ENCODE data around the gene WNK3.

WNK3 gene

GRCh38 chrX:54320067-54320466, 37.8 kb downstream of the WNK3 start:
- Histone ChIP-seq H3K27ac (ENCODE audit: low read depth, low read length, severe bottlenecking) (no peak overlapping the region), H3K36me3 (ENCODE audit: control insufficient read depth, insufficient read depth, low read length) (no peaks in the 10 kb centered on the region), H3K4me3 (ENCODE audit: extremely low read depth, insufficient read depth, low read length, poor library complexity, severe bottlenecking) (no peak overlapping the region), H3K9me3 (ENCODE audit: control insufficient read depth, low read length) (no peaks in the 10 kb centered on the region), H3K4me1 (ENCODE audit: control insufficient read depth, insufficient read depth, low read length, poor library complexity, severe bottlenecking) (no peaks in the 10 kb centered on the region)
- no CpG with 5 or more reads among the region's 1 CpG for WGBS, 2 experiments (ENCODE audit: insufficient coverage in 2 of 2)

- H3K9me3 ChIP-seq (ENCODE audit: control insufficient read depth, low read length) = no peaks in the 10 kb centered on the region
- no peak overlapping the region for H3K27ac ChIP-seq (ENCODE audit: low read depth, low read length, severe bottlenecking)
- H3K4me1 ChIP-seq (ENCODE audit: control insufficient read depth, insufficient read depth, low read length, poor library complexity, severe bottlenecking) = no peaks in the 10 kb centered on the region
- H3K36me3 ChIP-seq (ENCODE audit: control insufficient read depth, insufficient read depth, low read length) = peaks cover 2% of the 10 kb centered on the region
- WGBS, 2 experiments (ENCODE audit: insufficient coverage in 2 of 2) = no CpG with 5 or more reads among the region's 2 CpGs
- H3K4me3 ChIP-seq (ENCODE audit: extremely low read depth, insufficient read depth, low read length, poor library complexity, severe bottlenecking) = no peak overlapping the region
Measured at GRCh38 chrX:54306379-54306778, 51.5 kb downstream of the WNK3 start.

GRCh38 chrX:54301516-54301915, 56.3 kb downstream of the WNK3 start:
- 100% methylated on average over 1 of the region's 4 CpGs for WGBS, 2 experiments (ENCODE audit: insufficient coverage in 2 of 2)
- Histone ChIP-seq H3K4me3 (ENCODE audit: extremely low read depth, insufficient read depth, low read length, poor library complexity, severe bottlenecking) (no peak overlapping the region), H3K36me3 (ENCODE audit: control insufficient read depth, insufficient read depth, low read length) (peaks cover 3% of the 10 kb centered on the region), H3K9me3 (ENCODE audit: control insufficient read depth, low read length) (no peaks in the 10 kb centered on the region), H3K4me1 (ENCODE audit: control insufficient read depth, insufficient read depth, low read length, poor library complexity, severe bottlenecking) (no peaks in the 10 kb centered on the region), H3K27ac (ENCODE audit: low read depth, low read length, severe bottlenecking) (no peak overlapping the region)

- Histone ChIP-seq H3K4me1 (ENCODE audit: control insufficient read depth, insufficient read depth, low read length, poor library complexity, severe bottlenecking) (no peaks in the 10 kb centered on the region), H3K36me3 (ENCODE audit: control insufficient read depth, insufficient read depth, low read length) (peaks cover 15% of the 10 kb centered on the region), H3K9me3 (ENCODE audit: control insufficient read depth, low read length) (no peaks in the 10 kb centered on the region), H3K4me3 (ENCODE audit: extremely low read depth, insufficient read depth, low read length, poor library complexity, severe bottlenecking) (no peak overlapping the region), H3K27ac (ENCODE audit: low read depth, low read length, severe bottlenecking) (no peak overlapping the region)
- WGBS, 2 experiments (ENCODE audit: insufficient coverage in 2 of 2) = no CpG with 5 or more reads among the region's 2 CpGs
Measured at GRCh38 chrX:54294306-54294705, 63.5 kb downstream of the WNK3 start.

- WGBS, 2 experiments (ENCODE audit: insufficient coverage in 2 of 2) = 80% methylated on average over 1 of the region's 2 CpGs; no CpG with 5 or more reads in 1 of the 2 experiments
- peaks cover 15% of the 10 kb centered on the region for H3K36me3 ChIP-seq (ENCODE audit: control insufficient read depth, insufficient read depth, low read length)
Measured at GRCh38 chrX:54292755-54293154, 65.1 kb downstream of the WNK3 start.

GRCh38 chrX:54291758-54292157, 66.1 kb downstream of the WNK3 start:
- H3K9me3 ChIP-seq (ENCODE audit: control insufficient read depth, low read length) = no peaks in the 10 kb centered on the region
- peaks cover 15% of the 10 kb centered on the region for H3K36me3 ChIP-seq (ENCODE audit: control insufficient read depth, insufficient read depth, low read length)

More at GRCh38 chrX:54292755-54293154, 65.1 kb downstream of the WNK3 start:
- Histone ChIP-seq H3K4me3 (ENCODE audit: extremely low read depth, insufficient read depth, low read length, poor library complexity, severe bottlenecking) (no peak overlapping the region), H3K4me1 (ENCODE audit: control insufficient read depth, insufficient read depth, low read length, poor library complexity, severe bottlenecking) (no peaks in the 10 kb centered on the region), H3K27ac (ENCODE audit: low read depth, low read length, severe bottlenecking) (no peak overlapping the region), H3K9me3 (ENCODE audit: control insufficient read depth, low read length) (no peaks in the 10 kb centered on the region)

GRCh38 chrX:54288968-54289367, 68.9 kb downstream of the WNK3 start:
- Histone ChIP-seq H3K36me3 (ENCODE audit: control insufficient read depth, insufficient read depth, low read length) (peaks cover 8% of the 10 kb centered on the region), H3K4me1 (ENCODE audit: control insufficient read depth, insufficient read depth, low read length, poor library complexity, severe bottlenecking) (no peaks in the 10 kb centered on the region), H3K9me3 (ENCODE audit: control insufficient read depth, low read length) (no peaks in the 10 kb centered on the region), H3K4me3 (ENCODE audit: extremely low read depth, insufficient read depth, low read length, poor library complexity, severe bottlenecking) (no peak overlapping the region), H3K27ac (ENCODE audit: low read depth, low read length, severe bottlenecking) (no peak overlapping the region)
- WGBS, 2 experiments (ENCODE audit: insufficient coverage in 2 of 2) = 80 to 100% methylated on average over 1 of the region's 2 CpGs

More at GRCh38 chrX:54291758-54292157, 66.1 kb downstream of the WNK3 start:
- WGBS, 2 experiments (ENCODE audit: insufficient coverage in 2 of 2) = no CpG with 5 or more reads among the region's 2 CpGs
- no peaks in the 10 kb centered on the region for H3K4me1 ChIP-seq (ENCODE audit: control insufficient read depth, insufficient read depth, low read length, poor library complexity, severe bottlenecking)
- H3K27ac ChIP-seq (ENCODE audit: low read depth, low read length, severe bottlenecking) = no peak overlapping the region
- no peak overlapping the region for H3K4me3 ChIP-seq (ENCODE audit: extremely low read depth, insufficient read depth, low read length, poor library complexity, severe bottlenecking)

GRCh38 chrX:54288277-54288676, 69.6 kb downstream of the WNK3 start:
- Histone ChIP-seq H3K27ac (ENCODE audit: low read depth, low read length, severe bottlenecking) (no peak overlapping the region), H3K36me3 (ENCODE audit: control insufficient read depth, insufficient read depth, low read length) (peaks cover 8% of the 10 kb centered on the region), H3K9me3 (ENCODE audit: control insufficient read depth, low read length) (no peaks in the 10 kb centered on the region), H3K4me1 (ENCODE audit: control insufficient read depth, insufficient read depth, low read length, poor library complexity, severe bottlenecking) (no peaks in the 10 kb centered on the region), H3K4me3 (ENCODE audit: extremely low read depth, insufficient read depth, low read length, poor library complexity, severe bottlenecking) (no peak overlapping the region)

GRCh38 chrX:54281676-54282075, 76.2 kb downstream of the WNK3 start:
- Histone ChIP-seq H3K36me3 (ENCODE audit: control insufficient read depth, insufficient read depth, low read length) (no peaks in the 10 kb centered on the region), H3K4me3 (ENCODE audit: extremely low read depth, insufficient read depth, low read length, poor library complexity, severe bottlenecking) (no peak overlapping the region)
- WGBS, 2 experiments (ENCODE audit: insufficient coverage in 2 of 2) = 60% methylated on average over 1 of the region's 1 CpG; no CpG with 5 or more reads in 1 of the 2 experiments

GRCh38 chrX:54280466-54280865, 77.4 kb downstream of the WNK3 start:
- Histone ChIP-seq H3K4me3 (ENCODE audit: extremely low read depth, insufficient read depth, low read length, poor library complexity, severe bottlenecking) (no peak overlapping the region), H3K4me1 (ENCODE audit: control insufficient read depth, insufficient read depth, low read length, poor library complexity, severe bottlenecking) (no peaks in the 10 kb centered on the region), H3K9me3 (ENCODE audit: control insufficient read depth, low read length) (no peaks in the 10 kb centered on the region), H3K27ac (ENCODE audit: low read depth, low read length, severe bottlenecking) (no peak overlapping the region), H3K36me3 (ENCODE audit: control insufficient read depth, insufficient read depth, low read length) (no peaks in the 10 kb centered on the region)
- WGBS, 2 experiments (ENCODE audit: insufficient coverage in 2 of 2) = no CpG with 5 or more reads among the region's 1 CpG

More at GRCh38 chrX:54281676-54282075, 76.2 kb downstream of the WNK3 start:
- Histone ChIP-seq H3K4me1 (ENCODE audit: control insufficient read depth, insufficient read depth, low read length, poor library complexity, severe bottlenecking) (no peaks in the 10 kb centered on the region), H3K9me3 (ENCODE audit: control insufficient read depth, low read length) (no peaks in the 10 kb centered on the region), H3K27ac (ENCODE audit: low read depth, low read length, severe bottlenecking) (no peak overlapping the region)

GRCh38 chrX:54271664-54272063, 86.2 kb downstream of the WNK3 start:
- no peak overlapping the region for H3K4me3 ChIP-seq (ENCODE audit: extremely low read depth, insufficient read depth, low read length, poor library complexity, severe bottlenecking)
- no peak overlapping the region for H3K27ac ChIP-seq (ENCODE audit: low read depth, low read length, severe bottlenecking)
- WGBS, 2 experiments (ENCODE audit: insufficient coverage in 2 of 2) = no CpG with 5 or more reads among the region's 2 CpGs
- H3K36me3 ChIP-seq (ENCODE audit: control insufficient read depth, insufficient read depth, low read length) = no peaks in the 10 kb centered on the region
- H3K4me1 ChIP-seq (ENCODE audit: control insufficient read depth, insufficient read depth, low read length, poor library complexity, severe bottlenecking) = no peaks in the 10 kb centered on the region
- no peaks in the 10 kb centered on the region for H3K9me3 ChIP-seq (ENCODE audit: control insufficient read depth, low read length)
